Peyer's patch (tissue), 4 donors: Measurements from ENCODE around the gene TMEM63B.

Experiments
- CTCF ChIP-seq, 6 experiments: fragments of 450-650 bp in 4 of 6; fragments of 200-600 bp in 2 of 6; sonication (generic) in 1 of 6; IDR thresholded peaks; one replicate each; pipeline ENCODE4 v1.5.1; 2017 to 2019; ENCODE audit warnings: antibody characterized with exemption in 6 of 6, mild to moderate bottlenecking in 3 of 6, moderate library complexity in 1 of 6
- POLR2A ChIP-seq, 2 donors: fragments of 450-650 bp; IDR thresholded peaks; one replicate each; pipeline ENCODE4 v1.5.1; 2017; ENCODE audit warnings: antibody characterized with exemption in 2 of 2, mild to moderate bottlenecking in 2 of 2, moderate library complexity in 2 of 2

DNA sequence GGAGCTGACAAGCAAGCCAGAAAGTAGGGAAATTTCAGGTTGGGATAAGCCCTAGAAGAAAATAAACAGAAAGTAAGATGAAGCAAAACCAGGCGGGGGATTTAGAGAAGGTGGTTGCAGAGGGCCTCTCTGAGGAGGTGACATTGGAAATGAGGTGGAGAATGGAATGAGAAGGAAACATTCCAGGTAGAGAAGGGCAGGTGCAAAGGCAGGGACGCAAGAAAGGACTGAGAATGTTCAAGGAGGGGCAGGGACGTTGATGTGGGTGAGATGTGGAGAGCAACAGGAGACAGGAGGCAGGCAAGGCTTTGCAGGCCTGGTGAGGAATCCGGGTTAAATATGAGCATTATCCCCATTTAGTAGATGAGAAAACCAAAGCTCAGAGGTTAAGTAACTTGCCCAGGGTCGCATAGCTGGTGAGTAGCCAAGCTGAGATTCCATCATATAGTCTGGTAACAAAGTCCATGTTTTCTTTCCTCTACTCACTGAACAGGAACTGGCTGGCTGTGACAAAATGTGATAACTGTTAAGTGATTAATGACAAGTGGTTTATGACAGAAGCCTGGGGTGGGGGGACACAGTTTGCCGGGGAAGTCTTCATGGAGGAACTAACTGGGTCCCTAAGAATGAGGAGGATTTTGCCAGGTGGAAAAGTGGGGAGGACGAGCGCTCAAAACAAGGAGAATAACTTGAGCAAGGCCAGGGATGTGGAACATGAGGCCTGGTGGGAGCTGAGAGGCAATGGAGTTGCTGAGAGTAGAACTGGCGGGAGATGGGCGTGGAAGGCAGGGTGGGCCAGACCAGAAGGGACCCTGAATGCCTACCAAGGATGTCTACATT lies 32.7 kb upstream of the TMEM63B start:
- TF ChIP-seq CTCF (IDR thresholded peaks at IDR 0.05) (no peak), POLR2A (IDR thresholded peaks at IDR 0.05) (no peak)
